ENCODE results near the gene XKR8.

XKR8 gene

GRCh38 chr1:27956761-27957160 is 3.0 kb upstream of the XKR8 start:
- DNase-seq, result no peak

- DNase-seq, result no peak
These were observed 2.1 kb upstream of the XKR8 start for GRCh38 chr1:27957655-27958054.

GRCh38 chr1:27958513-27958912 is 1.3 kb upstream of the XKR8 start:
- DNase-seq, result no peak

DNA sequence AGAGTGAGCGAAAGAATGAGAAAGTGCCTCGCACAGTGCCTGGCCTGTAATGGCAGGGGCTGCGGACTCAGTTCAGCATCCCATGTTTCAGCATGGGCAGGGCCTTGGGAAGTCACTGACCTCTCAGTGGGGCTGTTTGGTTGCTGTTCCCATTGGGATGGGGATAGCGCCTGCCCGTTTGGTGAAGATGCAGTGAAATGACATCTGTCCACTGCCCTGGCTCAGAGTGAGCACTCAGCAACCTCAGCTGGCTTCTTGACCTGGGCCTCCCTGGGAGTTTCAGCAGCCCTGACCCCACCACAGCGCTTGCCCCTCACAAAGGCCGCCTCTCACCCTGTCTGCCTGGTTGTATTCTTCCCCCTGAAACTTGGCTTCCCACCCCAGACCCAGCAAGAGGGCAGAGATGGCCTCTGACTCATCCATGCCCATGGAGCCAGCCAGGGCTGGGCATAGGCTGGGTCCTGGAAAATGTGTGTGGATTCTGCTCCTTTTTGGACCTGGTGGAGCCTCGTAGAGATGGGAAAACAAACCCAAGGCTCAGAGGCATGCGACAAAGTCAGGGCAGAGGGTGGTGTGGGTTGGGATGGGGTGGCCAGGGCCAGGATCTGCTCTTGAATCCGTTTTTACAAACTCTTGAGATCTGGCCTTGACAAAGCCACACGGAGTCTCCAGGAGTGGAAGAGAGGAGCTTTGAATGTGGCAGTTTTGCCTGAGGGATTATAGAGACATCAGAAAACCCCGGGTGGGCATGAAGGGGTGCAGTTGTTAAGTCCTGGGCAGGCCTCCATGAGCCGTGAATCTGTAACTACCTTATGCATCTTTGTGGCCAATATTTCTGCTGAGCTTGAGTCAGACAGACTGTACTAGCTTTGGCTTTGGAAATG is 1.2 kb downstream of the XKR8 start:
- DNase-seq, result no peak

GRCh38 chr1:27961646-27962221 is 2.0 kb downstream of the XKR8 start:
- DNase-seq, result no peak

DNA sequence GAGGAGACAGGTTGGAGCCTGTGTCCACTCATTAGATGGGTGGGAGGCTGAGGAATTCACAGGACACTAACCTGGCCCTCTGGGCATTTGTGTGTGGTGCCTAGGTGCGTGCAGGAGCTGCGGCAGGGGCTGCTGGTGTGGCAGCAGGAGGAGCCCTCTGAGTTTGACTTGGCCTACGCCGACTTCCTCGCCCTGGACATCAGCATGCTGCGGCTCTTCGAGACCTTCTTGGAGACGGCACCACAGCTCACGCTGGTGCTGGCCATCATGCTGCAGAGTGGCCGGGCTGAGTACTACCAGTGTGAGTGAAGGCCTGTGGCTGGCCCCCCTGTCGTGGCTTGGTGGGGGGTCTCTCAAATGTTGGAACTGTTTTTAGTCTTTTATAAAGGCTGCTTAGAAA is 3.6 kb downstream of the XKR8 start:
- DNase-seq, result no peak

GRCh38 chr1:27966402-27967105 is 6.8 kb downstream of the XKR8 start:
- no peak for DNase-seq

- DNase-seq, result no peak
These were observed 7.5 kb downstream of the XKR8 start for GRCh38 chr1:27967106-27967883.

- no peak for DNase-seq
These were observed 8.2 kb downstream of the XKR8 start for GRCh38 chr1:27967884-27968466.

DNA sequence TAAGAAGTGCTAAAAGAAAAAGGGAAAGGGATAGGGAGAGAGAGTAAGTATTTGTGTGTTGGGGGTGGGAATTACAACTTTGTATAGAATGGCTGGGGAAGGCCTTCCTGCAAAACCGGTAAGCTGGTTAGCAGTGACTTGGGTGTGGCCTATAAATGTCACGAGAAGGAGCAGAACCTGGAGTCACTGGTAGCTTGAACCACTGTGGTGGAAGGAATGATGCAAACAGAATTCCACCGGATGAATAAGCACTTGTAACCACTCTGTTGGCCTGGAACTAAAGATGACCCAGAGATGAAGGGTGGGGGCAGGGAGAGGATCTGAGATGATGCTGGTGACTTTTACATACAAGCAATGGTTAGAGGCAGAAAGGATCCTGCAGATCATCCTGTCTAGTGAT is 8.9 kb downstream of the XKR8 start:
- no peak for DNase-seq

DNA sequence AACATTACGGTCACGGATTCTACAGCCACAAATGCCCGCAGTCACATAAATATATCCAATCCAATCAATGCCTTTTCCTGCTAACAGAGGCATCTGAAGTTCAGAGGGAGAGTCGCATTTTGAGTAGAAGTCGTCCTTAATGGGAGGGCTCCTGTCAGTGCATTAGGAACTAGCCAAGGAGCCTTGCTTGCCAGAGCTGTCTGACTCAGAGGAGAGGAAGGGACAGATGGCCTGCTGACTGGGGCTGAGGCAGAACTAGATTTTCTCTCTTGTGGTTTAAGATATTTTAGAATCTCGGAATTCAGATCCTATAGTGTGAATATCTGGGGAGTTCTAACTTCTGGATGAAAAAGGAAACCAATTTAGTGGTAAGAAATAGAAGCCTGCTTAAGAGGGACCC is 10.6 kb downstream of the XKR8 start:
- no peak for DNase-seq

DNA sequence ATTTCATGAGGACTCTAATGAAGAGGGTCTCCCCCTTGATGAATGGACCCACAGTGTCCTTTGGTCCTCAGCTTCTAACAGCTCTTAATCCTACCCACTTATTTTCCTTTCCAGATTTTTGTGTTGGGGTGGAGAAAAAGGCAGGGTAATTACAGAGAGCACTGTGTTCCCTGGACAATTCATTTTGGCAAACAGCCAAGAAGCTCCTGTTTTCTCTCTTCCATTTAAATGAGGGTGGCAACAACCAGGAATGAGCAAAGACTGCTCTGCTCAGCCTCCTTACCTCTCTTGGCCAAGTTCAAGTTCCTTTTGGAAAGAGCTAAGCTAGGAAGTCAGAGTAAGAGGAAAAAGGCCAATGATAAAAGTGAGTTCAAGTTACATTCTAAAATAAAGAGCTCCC is 11.9 kb downstream of the XKR8 start:
- no peak for DNase-seq

DNA sequence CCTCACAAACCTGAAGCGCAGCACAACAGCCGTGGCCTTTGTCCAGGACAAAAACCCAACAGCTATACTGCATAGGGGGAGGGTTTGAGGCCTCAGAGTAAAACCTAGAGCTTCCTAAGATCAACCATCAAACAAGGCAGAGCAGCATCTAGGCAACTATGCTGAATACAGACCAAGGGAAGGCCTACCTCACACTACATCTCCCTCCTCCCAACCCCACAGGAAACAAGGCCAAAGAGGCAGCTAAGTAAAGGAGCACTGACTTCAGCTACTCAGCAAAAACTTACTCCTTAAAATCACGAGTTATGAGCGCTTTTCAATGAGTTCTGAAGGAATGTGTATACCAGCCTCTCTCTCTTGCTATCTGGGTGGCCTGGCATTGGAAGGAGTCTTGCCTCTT is 12.4 kb downstream of the XKR8 start:
- DNase-seq, result no peak

- no peak for DNase-seq
These were observed 14.1 kb downstream of the XKR8 start for GRCh38 chr1:27973771-27974416.

GRCh38 chr1:27974417-27974781 is 14.6 kb downstream of the XKR8 start:
- DNase-seq, result no peak

- no peak for DNase-seq
These were observed 19.5 kb downstream of the XKR8 start for GRCh38 chr1:27979151-27979858.

- no peak for DNase-seq
These were observed 20.1 kb downstream of the XKR8 start for GRCh38 chr1:27979859-27980201.

- no peak for DNase-seq
These were observed 20.6 kb downstream of the XKR8 start for GRCh38 chr1:27980216-27980845.

GRCh38 chr1:27981145-27981544 is 21.4 kb downstream of the XKR8 start:
- DNase-seq, result no peak

DNA sequence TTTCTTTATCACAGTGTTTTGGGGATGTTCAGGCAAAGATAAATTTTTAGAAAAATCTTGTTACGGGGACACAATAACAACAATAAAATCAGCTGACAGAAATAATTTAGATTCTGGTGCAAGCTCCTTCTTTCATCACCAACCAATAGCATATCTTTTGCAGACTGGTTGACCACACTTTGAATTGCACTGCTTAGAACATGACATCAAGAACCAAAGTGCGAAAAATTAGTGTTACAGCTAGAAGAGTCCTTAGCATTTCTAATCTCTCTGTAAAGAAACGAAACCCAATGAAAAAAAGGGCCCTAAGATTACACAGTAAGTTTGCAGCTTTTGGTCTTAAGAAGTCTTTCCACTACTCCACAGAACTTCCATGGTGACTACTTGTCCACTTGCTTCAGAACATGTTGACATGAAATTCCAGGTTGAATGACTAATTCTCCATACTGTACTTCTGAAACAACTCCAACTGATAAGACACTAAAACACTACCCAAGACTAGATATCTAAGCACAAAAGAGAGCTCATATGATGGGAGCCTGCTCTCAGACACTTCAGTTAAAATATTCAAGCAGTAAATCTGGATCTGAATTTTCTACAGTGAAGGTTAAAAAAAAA is 31.3 kb downstream of the XKR8 start:
- no peak for DNase-seq

GRCh38 chr1:27992276-27992675 is 32.5 kb downstream of the XKR8 start:
- DNase-seq, result no peak

All from NCI-H1694 (cell line).